Measurements from ENCODE around the gene PTPA.

- no peak for TF ChIP-seq POLR2AphosphoS5 (IDR thresholded peaks at IDR 0.05; ENCODE audit: insufficient read depth, low read depth, low read length)
- TF ChIP-seq CTCF (IDR thresholded peaks at IDR 0.05; ENCODE audit: extremely low read depth in 1 of 2, insufficient read depth in 1 of 2, low read depth in 1 of 2, low read length in 2 of 2): no peak
- TF ChIP-seq EZH2 (IDR thresholded peaks at IDR 0.05; ENCODE audit: borderline replicate concordance, low read depth, low read length, severe bottlenecking): no peak
- TF ChIP-seq POLR2A (IDR thresholded peaks at IDR 0.05; ENCODE audit: low read depth, low read length): no peak
- no peak for TF ChIP-seq MAX (IDR thresholded peaks at IDR 0.05; ENCODE audit: insufficient read depth, insufficient read length)
- TF ChIP-seq JUN (IDR thresholded peaks at IDR 0.05; ENCODE audit: borderline replicate concordance, insufficient read depth, insufficient read length, low read depth): no peak
Measured at GRCh38 chr9:129124506-129125069, 13.4 kb downstream of the PTPA start.

Measured in endothelial cell of umbilical vein (primary cell).